Thoracic aorta (tissue), 2 donors: ENCODE data around the gene KIF6. TPM values are rescaled to one million over a fixed set of nuclear protein-coding genes. Genes with fewer than 3 reads are reported as not detected.

Experiments used
- ATAC-seq: fragments of 150-250 bp; one replicate; pipeline ENCODE4 v1.8.0; 2017; ENCODE audit warnings: low read depth; ENCODE audit not compliant: insufficient number of reproducible peaks, low FRiP score
- DNase-seq: peaks from one replicate; pipeline ENCODE4 v3.0.0-alpha.2; 2020; ENCODE audit warnings: low spot score
- H3K27ac ChIP-seq, 2 donors: fragments of 200-600 bp; sonication (generic); 1 replicate in 1 of 2; 2 replicates in 1 of 2; pipeline ENCODE4 v1.5.1; 2016; ENCODE audit warnings: mild to moderate bottlenecking in 2 of 2, moderate library complexity in 2 of 2
- H3K27me3 ChIP-seq: fragments of 200-600 bp; sonication (generic); replicated peaks from 2 replicates; pipeline ENCODE4 v1.6.0; 2016; ENCODE audit warnings: mild to moderate bottlenecking; ENCODE audit not compliant: insufficient read depth
- H3K36me3 ChIP-seq: fragments of 200-600 bp; sonication (generic); one replicate; pipeline ENCODE4 v1.5.1; 2016
- H3K4me1 ChIP-seq, 2 donors: fragments of 200-600 bp; sonication (generic); 1 replicate in 1 of 2; 2 replicates in 1 of 2; pipeline versions ENCODE4 v1.5.1 to v1.6.0; 2016; ENCODE audit warnings: low read depth in 2 of 2, mild to moderate bottlenecking in 1 of 2; ENCODE audit not compliant: control insufficient read depth in 1 of 2
- H3K4me3 ChIP-seq: fragments of 200-600 bp; sonication (generic); 2 replicates; pipeline ENCODE4 v1.5.1; 2016; ENCODE audit warnings: mild to moderate bottlenecking
- H3K9me3 ChIP-seq: fragments of 200-600 bp; sonication (generic); 2 replicates; pipeline ENCODE4 v1.5.1; 2016
- CTCF ChIP-seq: fragments of 200-600 bp; sonication (generic); IDR thresholded peaks from one replicate; pipeline ENCODE4 v1.5.1; 2019; ENCODE audit warnings: antibody characterized with exemption
- total RNA-seq, 2 donors: library from RNA; depleted of rRNA; stranded (reverse); fragments of >200 nt; gene quantifications; one replicate each; pipeline versions ENCODE4 v1.1.0 to v1.2.3, GENCODE V29; 2016

KIF6 gene
- total RNA-seq, 2 donors from 2014 or later: not detected

- H3K27ac ChIP-seq: no peak overlapping the region
- ATAC-seq: no peak
- no peak for TF ChIP-seq CTCF
- peak overlapping the region; percentile 23 for H3K4me3 ChIP-seq
- no peak for DNase-seq
- H3K4me1 ChIP-seq: peaks cover 5 to 18% of the 10 kb centered on the region in 2 donors
- H3K27me3 ChIP-seq: no peaks in the 10 kb centered on the region
- H3K36me3 ChIP-seq: no peaks in the 10 kb centered on the region
- no peaks in the 10 kb centered on the region for H3K9me3 ChIP-seq
Measured at GRCh38 chr6:39577446-39578165, 147.6 kb downstream of the KIF6 start.

- Histone ChIP-seq H3K27ac (no peak overlapping the region), H3K9me3 (no peaks in the 10 kb centered on the region), H3K4me1 (peaks cover 5 to 18% of the 10 kb centered on the region in 2 donors), H3K4me3 (no peak overlapping the region), H3K27me3 (no peaks in the 10 kb centered on the region), H3K36me3 (no peaks in the 10 kb centered on the region)
- ATAC-seq (no peak), DNase-seq (no peak)
- TF ChIP-seq CTCF: no peak
Measured at GRCh38 chr6:39576556-39577303, 148.5 kb downstream of the KIF6 start.

- ATAC-seq (no peak), DNase-seq (no peak)
- no peaks in the 10 kb centered on the region for H3K36me3 ChIP-seq
- peaks cover 5 to 18% of the 10 kb centered on the region in 2 donors for H3K4me1 ChIP-seq
- H3K27ac ChIP-seq: no peak overlapping the region
- TF ChIP-seq CTCF: no peak
- no peaks in the 10 kb centered on the region for H3K27me3 ChIP-seq
- H3K9me3 ChIP-seq: no peaks in the 10 kb centered on the region
- no peak overlapping the region for H3K4me3 ChIP-seq
Measured at GRCh38 chr6:39574991-39575390, 150.2 kb downstream of the KIF6 start.

- Histone ChIP-seq H3K27ac (no peak overlapping the region), H3K27me3 (no peaks in the 10 kb centered on the region), H3K36me3 (no peaks in the 10 kb centered on the region), H3K9me3 (no peaks in the 10 kb centered on the region), H3K4me1 (peaks cover 5 to 13% of the 10 kb centered on the region in 2 donors), H3K4me3 (no peak overlapping the region)
- TF ChIP-seq CTCF: no peak
- DNase-seq (no peak), ATAC-seq (no peak)
Measured at GRCh38 chr6:39573541-39573940, 151.7 kb downstream of the KIF6 start.

GRCh38 chr6:39572661-39573340 is 152.4 kb downstream of the KIF6 start:
- no peak overlapping the region for H3K27ac ChIP-seq
- H3K27me3 ChIP-seq: no peaks in the 10 kb centered on the region
- H3K4me1 ChIP-seq: peaks cover 5 to 6% of the 10 kb centered on the region in 2 donors
- ATAC-seq (no peak), DNase-seq (no peak)
- TF ChIP-seq CTCF: no peak
- H3K9me3 ChIP-seq: no peaks in the 10 kb centered on the region
- no peak overlapping the region for H3K4me3 ChIP-seq
- H3K36me3 ChIP-seq: no peaks in the 10 kb centered on the region
